Skeletal muscle cell (primary cell): ENCODE data around the gene SLC39A13.
A peak's percentile ranks its signal among the peaks of the same experiment; 100 is the strongest.

Experiments used
- DNase-seq: peaks from one replicate; pipeline ENCODE4 v3.0.0-alpha.2; 2010; ENCODE audit warnings: low read depth
- H3K4me3 ChIP-seq: 2 replicates; pipeline ENCODE4 v1.5.1; 2011; ENCODE audit warnings: low read depth, mild to moderate bottlenecking, control low read depth, low read length, moderate library complexity

The SLC39A13 gene

DNA sequence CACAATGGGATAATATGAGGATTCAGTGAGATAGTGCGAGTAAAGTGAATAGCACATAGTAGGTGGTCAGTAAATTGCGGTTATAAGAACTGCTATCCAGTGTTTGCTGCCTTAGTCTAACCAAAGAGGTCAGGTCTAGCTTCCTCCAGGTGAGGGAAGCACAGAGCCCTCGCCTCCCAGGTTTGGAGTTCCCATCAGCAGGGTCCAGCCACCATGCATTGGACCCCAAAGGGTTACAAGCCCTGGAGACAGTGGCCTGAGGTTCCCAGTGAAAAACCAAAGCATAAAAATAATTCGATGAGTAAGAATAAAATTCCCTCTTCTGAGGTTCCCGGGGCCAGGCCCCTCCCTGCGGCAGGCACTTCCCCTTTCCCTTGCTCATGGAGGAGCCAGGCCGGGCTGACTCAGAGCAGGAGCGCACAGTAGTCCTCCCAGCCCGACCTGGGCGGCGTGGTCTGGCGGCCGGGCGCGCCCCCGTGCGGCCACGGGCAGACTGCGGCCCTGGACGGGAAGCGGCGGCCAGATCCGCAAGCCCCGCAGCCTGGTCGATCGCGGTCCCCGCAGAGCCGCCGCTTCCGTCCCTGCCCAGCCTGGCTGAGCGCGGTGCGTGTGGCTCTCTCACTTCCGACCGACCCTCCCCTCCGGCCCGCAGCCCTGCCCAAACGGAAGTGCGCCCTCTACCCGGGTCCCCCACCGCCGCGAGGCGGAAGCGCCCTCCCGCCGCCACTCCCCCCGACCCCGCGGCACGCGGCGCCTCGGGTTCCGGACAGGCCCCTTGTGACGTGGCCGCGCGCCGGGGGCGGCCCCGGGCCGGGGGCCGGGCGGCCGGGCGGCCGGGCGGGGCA, at the start of gene SLC39A13:
SLC39A13 (plus strand) TSS at position 845 of the 845 bp plus-strand sequence. CDS start 1,505 bp downstream, outside the sequence.
- H3K4me3 ChIP-seq = peak within 1 kb of the TSS; percentile 75
- peak; percentile 85 for DNase-seq

DNA sequence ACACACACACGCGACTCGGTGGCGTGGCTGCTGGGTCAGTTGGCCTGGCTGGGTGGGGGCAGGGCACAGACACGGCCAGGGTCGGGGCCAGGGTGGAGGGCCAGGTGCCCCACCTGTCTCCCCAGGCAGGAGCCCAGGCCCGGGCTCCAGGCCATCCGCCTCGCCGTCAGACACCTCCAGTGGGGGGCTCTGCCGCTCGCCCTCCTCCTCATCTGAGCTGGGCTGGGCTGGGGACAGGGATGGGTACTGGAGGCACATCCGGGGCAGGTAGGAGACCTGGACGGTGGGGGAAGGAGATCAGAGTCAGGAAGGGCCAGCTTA, 49.7 kb upstream of the SLC39A13 start:
- DNase-seq = no peak
- no peak overlapping the region for H3K4me3 ChIP-seq

DNA sequence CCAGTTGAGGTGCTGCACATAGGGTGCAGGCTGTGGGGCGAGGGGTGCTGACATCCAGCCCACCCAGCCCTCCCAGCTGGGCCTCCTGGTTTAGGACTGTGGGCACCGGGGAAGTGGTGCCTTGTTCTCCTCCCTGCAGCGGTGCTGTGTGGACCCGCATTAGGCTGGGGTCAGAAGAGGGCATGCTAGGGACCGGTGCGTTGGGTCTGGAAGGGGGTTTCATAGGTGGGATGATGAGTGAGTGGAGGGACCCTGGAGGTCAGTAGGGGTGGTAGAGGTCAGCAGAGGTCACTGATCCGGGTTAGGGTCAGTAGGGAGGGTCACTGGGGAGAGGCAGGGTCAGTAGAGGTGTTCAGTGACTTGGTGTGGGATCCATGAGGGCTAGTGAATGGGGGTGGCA, 49.2 kb upstream of the SLC39A13 start:
- DNase-seq = no peak
- H3K4me3 ChIP-seq = no peak overlapping the region

DNA sequence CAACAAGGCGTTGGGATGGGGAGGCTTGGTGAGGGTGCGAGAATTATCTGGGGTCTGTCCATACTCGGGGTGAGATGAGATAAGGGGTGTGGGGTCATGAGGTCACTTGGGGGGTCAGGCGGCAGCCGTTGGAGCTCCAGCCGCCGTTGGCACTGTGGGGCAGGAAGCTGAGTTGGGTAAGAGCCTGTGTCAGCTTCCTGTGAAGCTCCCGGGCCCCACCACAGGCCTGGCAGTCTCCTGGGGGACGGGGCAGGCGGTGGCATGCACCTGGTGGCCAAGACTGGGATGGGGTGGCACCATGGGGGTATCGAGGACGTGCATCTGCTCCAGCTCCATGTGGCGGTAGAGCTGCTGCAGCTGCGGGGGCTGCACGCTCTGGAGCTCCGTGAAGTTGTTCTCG, 48.8 kb upstream of the SLC39A13 start:
- DNase-seq = no peak

DNA sequence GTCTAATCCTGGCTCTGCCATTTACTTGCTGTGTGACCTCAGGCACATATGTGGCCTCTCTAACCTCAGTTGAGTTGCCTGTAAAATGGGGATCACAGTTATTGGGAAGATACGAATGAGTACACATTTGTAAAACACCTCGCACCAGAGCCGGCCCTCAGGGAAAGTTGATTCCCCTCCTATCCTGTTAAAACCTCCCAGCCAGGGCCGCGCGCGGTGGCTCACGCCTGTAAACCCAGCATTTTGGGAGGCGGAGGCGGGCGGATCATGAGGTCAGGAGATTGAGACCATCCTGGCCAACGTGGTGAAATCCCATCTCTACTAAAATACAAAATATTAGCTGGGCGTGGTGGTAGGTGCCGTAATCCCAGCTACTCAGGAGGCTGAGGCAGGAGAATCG, 48.0 kb upstream of the SLC39A13 start:
- no peak for DNase-seq
- no peak overlapping the region for H3K4me3 ChIP-seq

More for the DNA sequence above, 48.8 kb upstream of the SLC39A13 start:
- no peak overlapping the region for H3K4me3 ChIP-seq

DNA sequence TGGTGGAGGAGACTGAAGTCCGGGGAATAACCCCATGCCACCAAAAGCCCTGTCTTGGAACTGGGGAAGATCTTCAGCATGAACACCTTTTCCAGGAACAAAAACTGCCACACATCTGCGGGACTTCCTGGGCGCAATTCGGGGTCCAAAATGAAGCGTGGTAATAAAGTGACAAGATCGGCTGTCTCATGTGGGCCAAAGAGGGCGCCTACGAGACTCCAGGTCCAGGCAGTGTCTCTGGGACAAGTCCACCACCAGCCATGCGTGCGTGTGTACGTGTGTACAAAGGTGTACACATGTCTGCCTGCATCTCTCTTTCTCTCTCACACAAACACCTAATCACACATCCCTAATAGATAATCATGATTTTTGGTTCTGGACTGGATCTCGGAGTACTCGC, 47.0 kb upstream of the SLC39A13 start:
- no peak for DNase-seq

DNA sequence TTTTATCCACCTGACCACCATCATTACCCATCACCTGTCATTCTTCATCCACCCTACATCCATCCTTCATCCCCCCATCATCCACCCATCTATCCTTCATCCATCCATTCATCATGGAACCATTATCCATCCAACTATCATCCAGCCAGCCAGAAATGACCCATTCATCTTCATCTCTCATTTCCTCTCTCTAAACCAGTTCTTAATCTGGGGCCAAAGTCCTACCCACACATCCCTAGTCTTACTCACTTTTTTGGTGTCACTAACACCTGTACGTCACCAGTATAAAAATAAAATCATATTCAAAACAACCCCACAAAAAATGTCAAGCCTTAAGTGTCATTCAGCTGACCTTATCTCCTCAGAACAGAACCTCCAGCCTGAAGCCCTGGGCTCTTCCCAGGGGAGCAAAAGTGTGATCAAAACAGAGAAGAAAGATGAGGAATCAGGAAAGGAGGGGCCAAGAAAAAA, 42.3 kb upstream of the SLC39A13 start:
- DNase-seq = no peak

More for the DNA sequence above, 47.0 kb upstream of the SLC39A13 start:
- no peak overlapping the region for H3K4me3 ChIP-seq

DNA sequence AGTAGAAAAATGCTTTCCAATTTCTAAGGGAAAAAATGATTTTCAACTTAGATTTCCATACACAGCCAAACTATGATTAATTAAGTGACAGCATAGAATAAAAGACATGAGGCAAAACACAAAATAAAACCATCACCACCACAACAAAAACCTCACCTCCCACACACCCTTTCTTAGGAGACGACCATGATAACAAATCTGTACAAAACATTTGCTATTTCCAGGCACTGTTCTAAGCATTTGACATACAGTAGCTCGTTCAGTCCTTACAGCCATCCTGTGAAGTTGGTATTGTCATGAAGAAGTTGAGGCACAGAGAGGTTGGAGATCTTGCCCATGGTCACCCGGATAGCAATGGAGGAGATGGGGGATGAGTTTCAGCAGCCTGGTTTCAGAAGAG, 38.7 kb upstream of the SLC39A13 start:
- no peak overlapping the region for H3K4me3 ChIP-seq
- no peak for DNase-seq

More for the DNA sequence above, 42.3 kb upstream of the SLC39A13 start:
- no peak overlapping the region for H3K4me3 ChIP-seq

DNA sequence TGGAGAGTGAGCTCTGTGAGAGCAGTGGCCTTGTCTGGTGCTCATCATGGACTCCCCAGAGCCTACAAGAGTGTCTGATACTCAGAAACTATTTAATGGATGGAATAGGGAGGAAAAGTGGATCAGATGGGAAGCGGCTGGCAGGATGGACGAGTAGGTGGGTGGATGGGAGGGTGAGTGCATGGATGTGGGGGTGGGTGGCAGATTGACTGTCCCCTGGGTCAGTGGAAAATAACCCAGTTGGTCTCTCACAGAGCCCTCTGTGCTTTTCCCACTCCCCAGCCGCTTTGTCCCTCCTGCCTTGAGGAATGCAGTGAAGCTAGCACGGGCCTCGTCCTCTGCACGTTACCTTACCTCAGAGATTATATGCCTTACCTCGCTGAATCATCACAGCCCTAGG, 36.0 kb upstream of the SLC39A13 start:
- H3K4me3 ChIP-seq = no peak overlapping the region
- DNase-seq = no peak

GRCh38 chr11:47373876-47374719, 34.3 kb upstream of the SLC39A13 start:
- no peak overlapping the region for H3K4me3 ChIP-seq
- DNase-seq = no peak

DNA sequence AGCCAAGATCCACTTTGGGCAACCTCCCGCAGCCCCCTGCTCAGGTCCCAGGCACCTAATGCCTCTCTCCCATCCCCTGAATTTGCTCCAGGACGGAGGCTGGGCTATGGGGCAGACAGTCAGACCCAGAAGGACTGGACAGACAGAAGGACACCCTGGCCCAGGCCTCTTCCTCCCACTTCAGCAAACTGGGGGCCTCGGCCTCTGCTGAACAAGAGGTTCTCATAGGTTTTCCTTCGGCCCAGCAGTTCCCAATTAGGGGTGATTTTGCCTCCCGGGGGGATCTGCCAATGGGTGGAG, 33.7 kb upstream of the SLC39A13 start:
- H3K4me3 ChIP-seq = no peak overlapping the region
- no peak for DNase-seq

DNA sequence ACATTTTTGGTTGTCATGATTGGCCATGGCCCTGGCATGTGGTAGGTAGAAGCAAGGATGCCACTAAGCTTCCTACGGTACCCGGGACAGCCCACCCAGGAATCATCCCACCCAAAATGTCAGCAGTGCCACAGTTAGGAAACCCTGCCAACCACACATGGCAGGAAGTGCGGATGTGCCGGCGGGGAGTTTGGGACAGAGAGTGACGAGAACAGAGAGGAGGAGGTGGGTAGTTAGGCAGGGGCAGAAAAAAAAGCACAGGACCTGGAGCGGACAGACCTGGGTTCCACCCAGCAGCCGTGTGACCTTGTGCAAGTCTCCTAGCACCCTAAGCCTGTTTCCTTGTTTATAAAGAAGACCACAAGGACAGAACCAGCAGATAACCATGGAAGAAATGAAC, 33.4 kb upstream of the SLC39A13 start:
- no peak overlapping the region for H3K4me3 ChIP-seq

DNA sequence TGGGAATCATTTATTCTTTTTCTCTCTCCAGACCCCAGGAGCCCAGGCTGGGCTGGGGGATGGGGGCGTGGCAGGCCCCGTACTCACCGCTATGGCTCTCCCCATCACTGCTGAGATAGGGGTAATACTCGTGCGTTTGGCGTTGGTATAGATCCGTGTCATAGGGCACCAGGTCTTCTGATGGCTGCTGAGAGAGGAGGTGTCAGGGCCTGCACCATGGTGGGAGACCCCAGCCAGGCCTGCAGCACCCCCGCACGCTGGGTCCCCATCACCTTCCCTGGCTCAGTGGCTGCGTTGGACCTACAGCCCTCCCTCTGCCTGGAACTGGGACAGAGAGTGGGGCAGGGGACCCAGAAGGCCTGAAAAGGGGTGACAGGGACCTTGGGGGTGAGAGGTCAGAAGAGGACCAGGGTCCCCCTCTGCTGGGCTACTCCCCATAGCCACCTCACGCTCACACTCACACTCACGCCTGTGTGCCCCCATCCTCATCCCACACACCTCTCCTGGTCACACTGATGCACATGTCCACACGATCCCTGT, 32.8 kb upstream of the SLC39A13 start:
- DNase-seq = no peak
- H3K4me3 ChIP-seq = no peak overlapping the region

More for the DNA sequence above, 33.4 kb upstream of the SLC39A13 start:
- no peak for DNase-seq

- no peak overlapping the region for H3K4me3 ChIP-seq
- no peak for DNase-seq
These were observed 32.3 kb upstream of the SLC39A13 start for GRCh38 chr11:47376107-47376524.

DNA sequence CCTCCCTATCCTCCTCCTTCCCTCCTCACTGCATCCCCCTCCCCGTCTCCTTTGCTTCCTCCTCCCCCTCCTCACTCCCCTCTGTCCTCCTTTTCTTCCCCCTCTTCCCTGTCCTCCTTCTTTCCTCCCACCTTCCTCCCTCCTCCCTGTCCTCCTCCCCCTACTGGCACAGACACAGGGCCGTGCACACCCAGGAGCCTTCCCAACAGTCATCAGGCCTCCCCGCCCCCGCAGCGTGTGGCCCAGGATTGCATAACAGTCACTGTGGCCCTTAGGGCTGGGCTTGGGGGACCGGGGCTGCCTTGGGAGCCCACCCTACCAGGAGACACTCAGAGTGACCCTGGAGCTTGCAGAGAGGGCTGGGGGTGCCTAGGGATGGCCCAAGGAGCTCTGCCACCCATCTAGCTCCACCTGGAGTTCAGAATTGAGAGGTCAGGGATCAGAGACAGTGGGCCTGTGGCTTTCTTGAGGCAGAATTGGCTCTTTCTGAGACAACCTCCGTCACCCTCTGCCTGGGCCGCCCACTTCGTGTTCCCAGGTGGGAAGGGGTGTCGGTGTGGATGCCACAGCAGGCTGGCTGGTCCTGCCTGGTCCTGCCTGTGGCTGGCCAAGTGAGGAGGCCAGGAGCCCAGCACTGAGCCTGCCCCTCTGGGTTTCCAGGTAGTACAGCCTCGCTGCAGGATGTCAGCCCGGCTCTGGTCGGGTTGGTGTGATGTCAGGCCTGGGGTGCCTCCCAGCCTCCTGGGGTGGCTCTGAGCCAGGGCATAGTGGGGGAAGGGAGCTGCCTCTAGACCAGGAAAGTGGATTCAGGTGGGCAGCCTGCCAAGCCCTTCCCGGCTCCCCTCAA, 31.6 kb upstream of the SLC39A13 start:
- no peak overlapping the region for H3K4me3 ChIP-seq

GRCh38 chr11:47377571-47378009, 30.8 kb upstream of the SLC39A13 start:
- H3K4me3 ChIP-seq = no peak overlapping the region
- no peak for DNase-seq

More for the DNA sequence above, 31.6 kb upstream of the SLC39A13 start:
- no peak for DNase-seq

DNA sequence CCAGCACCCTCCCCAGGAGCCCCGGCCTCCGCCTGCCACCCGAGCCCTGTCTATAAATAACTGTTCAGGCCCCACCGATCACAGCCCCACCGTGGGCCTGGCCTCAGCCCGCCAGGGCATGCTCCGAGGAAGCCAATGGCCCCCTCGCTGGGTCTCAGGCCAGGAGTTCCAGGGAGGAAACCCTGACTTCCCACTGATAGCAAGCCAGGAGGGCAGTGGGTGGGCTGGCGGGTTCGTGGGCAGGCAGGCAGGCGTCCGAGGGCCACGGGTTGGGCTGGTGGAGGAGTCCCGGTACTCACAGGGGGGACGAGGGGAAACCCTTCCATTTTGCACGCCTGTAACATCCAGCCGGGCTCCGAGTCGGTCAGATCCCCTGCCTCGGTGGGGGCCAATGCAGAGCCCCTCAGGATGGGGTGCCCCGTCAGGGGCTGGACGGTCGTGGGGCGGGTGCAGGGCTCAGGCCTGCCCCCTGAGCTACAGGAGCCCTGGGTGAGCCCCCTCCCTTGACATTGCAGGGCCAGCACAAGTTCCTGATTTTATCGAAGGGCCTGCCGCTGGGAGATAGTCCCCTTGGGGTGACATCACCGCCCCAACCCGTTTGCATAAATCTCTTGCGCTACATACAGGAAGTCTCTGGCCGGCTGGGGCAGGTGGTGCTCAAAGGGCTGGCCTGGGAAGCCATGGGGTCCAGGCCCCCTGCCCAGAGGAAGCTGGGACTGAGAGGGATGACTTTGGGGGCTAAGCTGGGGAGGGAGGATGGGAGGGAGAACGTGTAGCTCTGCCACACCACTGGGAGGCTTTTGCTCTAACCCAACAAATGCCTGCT, 30.2 kb upstream of the SLC39A13 start, which contains the start of gene SPI1:
SPI1 (minus strand) TSS at position 538 of the 826 bp plus-strand sequence; CDS start at position 344, 194 bp downstream.
- DNase-seq = no peak
- no peak within 1 kb of the TSS for H3K4me3 ChIP-seq

DNA sequence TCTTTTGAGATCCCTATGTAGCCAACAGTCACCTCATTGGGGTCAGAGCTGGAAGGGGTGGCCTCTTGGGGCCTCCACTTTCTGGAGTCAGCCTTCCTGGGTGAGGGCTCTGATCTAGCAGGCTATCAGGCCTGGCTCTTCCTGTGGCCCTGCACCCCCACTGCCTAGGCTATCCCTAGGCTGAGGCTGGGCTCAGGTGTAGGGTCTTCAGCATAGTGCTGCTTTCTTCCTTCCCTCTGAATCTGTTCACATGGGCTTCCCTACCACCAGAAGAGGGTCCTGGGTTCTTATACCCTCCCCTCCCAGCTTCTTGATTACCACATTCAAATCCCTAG, 29.6 kb upstream of the SLC39A13 start:
- no peak for DNase-seq
- H3K4me3 ChIP-seq = no peak overlapping the region

DNA sequence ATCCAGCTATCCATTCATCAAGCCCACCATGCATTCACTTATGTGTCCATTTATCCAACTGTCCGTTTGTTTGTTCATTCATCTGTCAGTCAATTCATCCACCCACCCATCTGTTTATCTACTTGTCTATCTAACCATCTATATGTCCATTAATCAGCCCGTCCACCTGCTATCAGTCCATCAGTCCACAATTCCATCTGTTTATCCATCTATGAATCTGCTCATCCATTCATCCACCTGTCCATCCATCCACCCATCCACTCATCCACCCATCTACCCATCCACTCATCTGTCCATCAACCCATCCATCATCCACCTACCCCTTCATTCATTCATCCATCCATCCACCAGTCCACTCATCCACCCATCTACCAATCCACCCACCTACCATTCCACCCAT, 29.1 kb upstream of the SLC39A13 start:
- H3K4me3 ChIP-seq = no peak overlapping the region
- no peak for DNase-seq
